Endothelial cell (in vitro differentiated cells): ENCODE measurements around the gene ZNF408. TPM values are rescaled to one million over a fixed set of nuclear protein-coding genes. Genes with fewer than 3 reads are reported as not detected.
A peak's percentile ranks its signal among the peaks of the same experiment; 100 is the strongest.
"Not testable (repeated sequence)": the region's sequence is repeated elsewhere in the genome, so short reads cannot be mapped to it uniquely, and the experiment has no call there.

Source experiments
- DNase-seq: peaks from one replicate; pipeline ENCODE4 v3.0.0; 2021; ENCODE audit warnings: low spot score
- H3K27ac Mint-ChIP-seq: one replicate; pipeline ENCODE4 v1.8.0; 2021; ENCODE audit warnings: mixed read lengths, inconsistent platforms; ENCODE audit not compliant: unreplicated experiment
- H3K27me3 Mint-ChIP-seq: one replicate; pipeline ENCODE4 v1.8.0; 2021; ENCODE audit warnings: mild to moderate bottlenecking, moderate library complexity, mixed read lengths, inconsistent platforms; ENCODE audit not compliant: unreplicated experiment
- H3K36me3 Mint-ChIP-seq: one replicate; pipeline ENCODE4 v1.8.0; 2021; ENCODE audit warnings: mild to moderate bottlenecking, low read depth, mixed read lengths, inconsistent platforms; ENCODE audit not compliant: unreplicated experiment
- H3K4me1 Mint-ChIP-seq: one replicate; pipeline ENCODE4 v1.8.0; 2021; ENCODE audit warnings: mild to moderate bottlenecking, mixed read lengths, inconsistent platforms; ENCODE audit not compliant: unreplicated experiment
- H3K4me3 Mint-ChIP-seq: one replicate; pipeline ENCODE4 v1.8.0; 2021; ENCODE audit warnings: mild to moderate bottlenecking, mixed read lengths, inconsistent platforms; ENCODE audit not compliant: unreplicated experiment
- H3K9me3 Mint-ChIP-seq: one replicate; pipeline ENCODE4 v1.8.0; 2021; ENCODE audit warnings: mixed read lengths, inconsistent platforms; ENCODE audit not compliant: unreplicated experiment
- CTCF ChIP-seq: fragments of 200-600 bp; sonication (generic); IDR thresholded peaks from one replicate; pipeline ENCODE4 v1.5.0; 2021; ENCODE audit warnings: antibody characterized with exemption; ENCODE audit not compliant: unreplicated experiment
- total RNA-seq: library from RNA; stranded (reverse); fragmentation: NEBNext Ultra II Directional; extraction: Animal tissue kit (Norgen Biotek cat#: 25700); gene quantifications from one replicate; pipeline ENCODE4 v1.2.1, GENCODE V29; 2021; ENCODE audit not compliant: unreplicated experiment

The ZNF408 gene
- total RNA-seq, 1 donor from 2014 or later, result 23.2 TPM

- DNase-seq, result no peak
- no peak overlapping the region for H3K4me3 Mint-ChIP-seq
- H3K27me3 Mint-ChIP-seq, result peaks cover 4% of the 10 kb centered on the region
- H3K27ac Mint-ChIP-seq, result no peak overlapping the region
- H3K9me3 Mint-ChIP-seq, result no peaks in the 10 kb centered on the region
- no peak for TF ChIP-seq CTCF
- peaks cover 27% of the 10 kb centered on the region for H3K4me1 Mint-ChIP-seq
- H3K36me3 Mint-ChIP-seq, result peaks cover 37% of the 10 kb centered on the region
Measured at GRCh38 chr11:46666516-46666915, 34.3 kb upstream of the ZNF408 start.

GRCh38 chr11:46667043-46667481 is 33.8 kb upstream of the ZNF408 start:
- Mint-ChIP-seq H3K36me3 (peaks cover 41% of the 10 kb centered on the region), H3K27ac (no peak overlapping the region), H3K4me3 (no peak overlapping the region), H3K9me3 (no peaks in the 10 kb centered on the region), H3K4me1 (peaks cover 31% of the 10 kb centered on the region), H3K27me3 (peaks cover 5% of the 10 kb centered on the region)
- no peak for DNase-seq
- TF ChIP-seq CTCF, result no peak

DNA sequence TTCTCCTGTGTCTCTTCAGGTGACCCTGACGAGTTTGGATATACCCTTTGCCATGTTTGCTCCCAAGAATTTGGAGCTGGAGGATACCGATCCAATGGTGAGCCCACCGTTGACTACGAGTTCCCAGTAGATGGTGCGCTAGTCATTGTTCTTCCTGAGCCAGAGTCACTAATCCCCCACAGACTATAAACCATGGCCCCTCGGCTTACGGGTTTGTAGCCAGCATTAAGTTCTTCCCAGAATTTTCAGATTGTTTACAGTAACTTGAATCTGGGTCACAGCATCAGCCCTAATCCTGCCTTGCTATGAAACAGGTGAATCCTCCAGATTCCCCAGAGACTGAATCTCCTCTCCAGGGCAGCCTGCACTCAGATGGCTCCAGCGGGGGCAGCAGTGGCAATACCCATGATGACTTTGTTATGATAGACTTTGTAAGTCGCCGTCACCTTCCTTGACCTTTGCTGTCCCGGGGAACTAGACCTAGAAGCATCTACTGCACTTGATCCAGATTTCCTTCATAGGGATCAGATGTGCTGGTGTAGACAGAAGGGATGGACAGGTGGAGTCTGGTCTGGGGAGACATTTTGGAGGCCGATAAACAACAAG is 32.2 kb upstream of the ZNF408 start:
- no peak for DNase-seq
- peaks cover 6% of the 10 kb centered on the region for H3K27me3 Mint-ChIP-seq
- no peak for TF ChIP-seq CTCF
- H3K4me1 Mint-ChIP-seq, result peaks cover 35% of the 10 kb centered on the region
- H3K4me3 Mint-ChIP-seq, result no peak overlapping the region
- H3K27ac Mint-ChIP-seq, result no peak overlapping the region
- H3K9me3 Mint-ChIP-seq, result no peaks in the 10 kb centered on the region
- H3K36me3 Mint-ChIP-seq, result peaks cover 47% of the 10 kb centered on the region

GRCh38 chr11:46669711-46670139 is 31.1 kb upstream of the ZNF408 start:
- H3K27ac Mint-ChIP-seq, result no peak overlapping the region
- H3K36me3 Mint-ChIP-seq, result peaks cover 41% of the 10 kb centered on the region
- H3K27me3 Mint-ChIP-seq, result peaks cover 8% of the 10 kb centered on the region
- H3K9me3 Mint-ChIP-seq, result no peaks in the 10 kb centered on the region
- H3K4me3 Mint-ChIP-seq, result peak overlapping the region; percentile 52
- peak; percentile 34 for TF ChIP-seq CTCF
- DNase-seq, result no peak
- peaks cover 35% of the 10 kb centered on the region for H3K4me1 Mint-ChIP-seq

GRCh38 chr11:46670521-46670920 is 30.3 kb upstream of the ZNF408 start:
- peaks cover 32% of the 10 kb centered on the region for H3K4me1 Mint-ChIP-seq
- H3K27ac Mint-ChIP-seq, H3K9me3 Mint-ChIP-seq, DNase-seq, H3K4me3 Mint-ChIP-seq: not testable (repeated sequence)
- peaks cover 39% of the 10 kb centered on the region for H3K36me3 Mint-ChIP-seq
- peaks cover 12% of the 10 kb centered on the region for H3K27me3 Mint-ChIP-seq
